GM19023 (cell line): ENCODE data around the gene TSPO2.
A peak's percentile ranks its signal among the peaks of the same experiment; 100 is the strongest.

Source experiments
- ATAC-seq: cut with Tn5 transposase; IDR thresholded peaks from one replicate; pipeline ENCODE4 v1.9.1; 2021; ENCODE audit warnings: mild to moderate bottlenecking, moderate library complexity; ENCODE audit not compliant: unreplicated experiment

Gene TSPO2

GRCh38 chr6:41049955-41050354 is 7.7 kb downstream of the TSPO2 start:
- ATAC-seq: no peak

- no peak for ATAC-seq
These were observed 8.3 kb downstream of the TSPO2 start for GRCh38 chr6:41050536-41050935.

GRCh38 chr6:41051873-41052272 is 9.6 kb downstream of the TSPO2 start:
- no peak for ATAC-seq

GRCh38 chr6:41053041-41053440 is 10.8 kb downstream of the TSPO2 start, which contains the start of gene APOBEC2:
TSS of gene APOBEC2 (plus strand) at chr6:41053202. CDS start at chr6:41053348, 146 bp downstream.
- no peak for ATAC-seq

GRCh38 chr6:41054511-41054910 is 12.2 kb downstream of the TSPO2 start:
- no peak for ATAC-seq

GRCh38 chr6:41055149-41055548 is 12.9 kb downstream of the TSPO2 start:
- ATAC-seq: no peak

- no peak for ATAC-seq
These were observed 14.7 kb downstream of the TSPO2 start for GRCh38 chr6:41056768-41057490.

GRCh38 chr6:41058783-41059181 is 16.5 kb downstream of the TSPO2 start:
- no peak for ATAC-seq

- ATAC-seq: no peak
These were observed 17.3 kb downstream of the TSPO2 start for GRCh38 chr6:41059556-41059955.

GRCh38 chr6:41061196-41061726 is 19.0 kb downstream of the TSPO2 start:
- no peak for ATAC-seq

- ATAC-seq: no peak
These were observed 19.8 kb downstream of the TSPO2 start for GRCh38 chr6:41062056-41062455.

GRCh38 chr6:41063884-41064285 is 21.6 kb downstream of the TSPO2 start:
- ATAC-seq: no peak

- ATAC-seq: no peak
These were observed 22.6 kb downstream of the TSPO2 start for GRCh38 chr6:41064841-41065240.

GRCh38 chr6:41065550-41066026 is 23.3 kb downstream of the TSPO2 start:
- no peak for ATAC-seq

GRCh38 chr6:41066867-41067304 is 24.6 kb downstream of the TSPO2 start:
- ATAC-seq: no peak

GRCh38 chr6:41071501-41071922 is 29.2 kb downstream of the TSPO2 start:
- ATAC-seq: no peak

- peak; percentile 72 for ATAC-seq
These were observed 29.9 kb downstream of the TSPO2 start, which contains the start of gene OARD1 for GRCh38 chr6:41071923-41072835. TSS of gene OARD1 (minus strand) at chr6:41072356. CDS start at chr6:41071634, 722 bp downstream.

- peak; percentile 61 for ATAC-seq
These were observed 30.6 kb downstream of the TSPO2 start, which contains the start of gene NFYA for GRCh38 chr6:41072836-41073202. TSS of gene NFYA (plus strand) at chr6:41072974. CDS start at chr6:41079090, 6,116 bp downstream.

GRCh38 chr6:41073203-41073967 is 31.1 kb downstream of the TSPO2 start:
- ATAC-seq: peak; percentile 36

GRCh38 chr6:41073968-41074691 is 31.9 kb downstream of the TSPO2 start:
- ATAC-seq: no peak
